A204.1 (cell line): ENCODE measurements around the gene P2RX2.

ENCODE experiments used
- FAIRE-seq: peaks from 2 replicates; lab custom pipeline; 2012; peaks lifted over from hg19 to GRCh38; lab: Jason Lieb, UNC

The P2RX2 gene

GRCh38 chr12:132662901-132663755 is 44.6 kb downstream of the P2RX2 start:
- no peak for FAIRE-seq

GRCh38 chr12:132664206-132665148 is 45.9 kb downstream of the P2RX2 start:
- FAIRE-seq: no peak

GRCh38 chr12:132665149-132665491 is 46.5 kb downstream of the P2RX2 start:
- FAIRE-seq: no peak

- FAIRE-seq: no peak
Observed at GRCh38 chr12:132665794-132666193, 47.2 kb downstream of the P2RX2 start.

- FAIRE-seq: no peak
Observed at GRCh38 chr12:132668191-132669088, 49.9 kb downstream of the P2RX2 start.

- no peak for FAIRE-seq
Observed at GRCh38 chr12:132669166-132669879, 50.7 kb downstream of the P2RX2 start.
